A204.1 (cell line): ENCODE measurements around the gene SLC25A51.
"Not testable (repeated sequence)": the region's sequence is repeated elsewhere in the genome, so short reads cannot be mapped to it uniquely, and the experiment has no call there.

Experiments used
- FAIRE-seq: peaks from 2 replicates; lab custom pipeline; 2012; peaks lifted over from hg19 to GRCh38; lab: Jason Lieb, UNC

Gene SLC25A51

DNA sequence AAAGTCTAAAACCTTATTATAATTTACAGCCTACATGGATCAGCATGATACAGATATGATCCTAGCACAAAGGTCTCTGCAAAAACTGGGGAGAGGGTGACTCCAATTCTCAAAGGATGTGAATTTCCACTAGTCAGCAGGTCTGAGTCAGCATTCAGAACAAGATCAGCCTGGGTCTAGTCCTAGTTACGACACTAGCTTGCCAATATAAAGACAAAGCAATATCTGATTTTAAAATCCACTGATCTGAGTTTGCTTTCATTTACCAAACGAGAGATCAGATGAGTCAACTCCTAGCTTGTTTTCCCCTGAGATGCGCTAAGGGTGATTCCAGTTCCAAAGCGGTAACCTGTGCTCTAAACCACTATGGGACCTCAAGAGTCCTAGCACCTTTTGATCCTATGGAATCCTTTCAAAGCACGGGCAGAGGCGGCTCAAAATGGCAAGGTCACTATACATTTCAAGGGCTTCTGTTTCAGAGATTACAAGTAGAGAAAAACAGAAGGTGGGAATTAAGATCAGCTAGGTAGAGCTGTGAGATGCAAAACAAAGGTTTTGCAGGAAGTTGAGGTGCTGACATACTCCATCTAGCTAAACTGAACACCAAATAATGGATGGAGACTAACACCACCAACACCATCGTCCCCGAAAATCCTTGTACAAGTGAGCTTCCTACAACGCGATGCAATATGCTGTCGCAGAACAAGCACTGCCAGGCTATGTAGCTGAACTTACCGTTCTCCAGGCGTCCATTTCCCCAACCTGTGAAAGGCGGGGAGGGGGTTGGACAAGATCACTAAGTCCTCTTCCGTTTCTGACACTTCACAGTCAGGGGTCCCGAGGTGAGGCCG, 906 bp downstream of the SLC25A51 start:
- FAIRE-seq: no peak

GRCh38 chr9:37902131-37902530, 1.8 kb downstream of the SLC25A51 start:
- no peak for FAIRE-seq

DNA sequence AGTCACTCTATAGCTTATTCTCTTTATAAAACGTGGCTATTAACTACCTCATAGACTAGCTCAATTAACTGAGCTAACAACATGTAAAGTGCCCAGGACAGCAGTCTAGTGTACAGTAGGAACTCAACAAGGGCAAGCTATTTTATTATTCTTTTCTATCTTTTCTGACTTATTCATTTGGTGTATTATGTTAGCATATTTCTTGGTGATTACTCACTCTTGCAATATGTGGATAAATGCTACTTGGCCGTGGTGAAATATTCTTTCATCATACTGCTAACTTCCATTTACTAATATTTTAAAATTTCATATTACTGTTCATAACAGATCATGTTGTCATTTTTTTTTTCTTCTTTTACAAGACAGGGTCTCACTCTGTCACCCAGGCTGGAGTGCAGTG, 4.9 kb downstream of the SLC25A51 start:
- FAIRE-seq: no peak

GRCh38 chr9:37897665-37898064, 6.3 kb downstream of the SLC25A51 start:
- no peak for FAIRE-seq

DNA sequence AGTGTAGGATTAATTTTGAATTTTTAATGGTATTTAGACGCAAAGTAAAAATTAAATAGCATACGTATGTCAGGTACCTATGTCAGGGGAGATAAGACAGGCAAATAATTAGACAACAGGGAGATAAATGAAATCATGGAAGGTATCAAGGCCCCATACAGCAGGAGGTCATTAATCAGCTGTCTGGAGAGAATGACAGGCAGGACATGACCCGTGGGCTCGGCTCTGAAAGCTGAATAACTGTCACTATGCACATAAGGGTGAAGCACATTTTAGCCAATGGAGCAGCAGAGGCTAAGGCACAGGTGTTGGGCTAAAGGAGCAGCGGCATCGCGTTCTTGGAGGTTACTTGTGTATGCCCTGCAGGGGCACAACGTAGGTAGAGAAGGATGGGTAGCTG, 11.9 kb downstream of the SLC25A51 start:
- no peak for FAIRE-seq

DNA sequence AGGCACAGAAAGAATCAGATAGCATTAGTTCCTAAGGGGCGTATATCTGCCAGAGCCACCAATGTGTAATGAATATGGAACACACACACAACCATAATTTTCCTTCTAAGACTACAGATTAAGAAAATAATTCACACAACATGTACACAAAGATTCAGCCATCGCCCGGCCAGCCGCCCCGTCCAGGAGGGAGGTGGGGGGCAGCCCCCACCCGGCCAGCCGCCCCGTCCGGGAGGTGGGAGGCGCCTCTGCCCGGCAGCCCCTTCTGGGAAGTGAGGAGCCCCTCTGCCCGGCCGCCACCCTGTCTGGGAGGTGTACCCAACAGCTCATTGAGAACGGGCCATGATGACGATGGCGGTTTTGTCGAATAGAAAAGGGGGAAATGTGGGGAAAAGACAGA, 12.9 kb downstream of the SLC25A51 start:
- FAIRE-seq: not testable (repeated sequence)

- FAIRE-seq: no peak
These were observed 14.4 kb downstream of the SLC25A51 start for GRCh38 chr9:37889536-37889935.

DNA sequence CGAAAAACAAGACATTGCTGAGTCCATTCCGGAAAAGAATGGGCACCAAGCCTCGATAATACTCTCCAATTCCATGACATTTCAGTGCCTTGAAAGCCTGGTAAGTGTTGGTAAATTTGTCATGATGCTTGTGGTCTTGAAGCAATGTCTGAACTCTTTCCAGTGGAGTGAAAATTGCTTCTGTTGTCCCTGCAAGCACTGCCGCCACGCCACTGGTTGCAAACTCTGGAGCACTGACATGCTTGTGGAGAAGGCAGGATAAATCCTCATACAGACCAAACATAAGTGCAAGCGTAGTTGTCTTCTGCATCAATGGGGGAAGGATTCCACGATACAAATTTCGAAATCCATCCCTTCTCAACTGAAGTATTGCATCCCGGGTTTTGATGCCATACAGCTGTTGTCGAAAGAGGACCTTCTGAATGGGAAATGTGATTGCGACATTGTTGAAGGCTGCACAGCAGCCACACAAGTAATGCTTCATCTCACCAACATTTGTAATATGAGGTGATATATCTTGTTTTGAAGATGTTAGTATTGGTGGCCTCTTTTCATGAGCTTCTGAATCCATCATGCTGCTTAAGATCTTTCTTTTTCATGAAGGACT, 15.8 kb downstream of the SLC25A51 start:
- FAIRE-seq: not testable (repeated sequence)

DNA sequence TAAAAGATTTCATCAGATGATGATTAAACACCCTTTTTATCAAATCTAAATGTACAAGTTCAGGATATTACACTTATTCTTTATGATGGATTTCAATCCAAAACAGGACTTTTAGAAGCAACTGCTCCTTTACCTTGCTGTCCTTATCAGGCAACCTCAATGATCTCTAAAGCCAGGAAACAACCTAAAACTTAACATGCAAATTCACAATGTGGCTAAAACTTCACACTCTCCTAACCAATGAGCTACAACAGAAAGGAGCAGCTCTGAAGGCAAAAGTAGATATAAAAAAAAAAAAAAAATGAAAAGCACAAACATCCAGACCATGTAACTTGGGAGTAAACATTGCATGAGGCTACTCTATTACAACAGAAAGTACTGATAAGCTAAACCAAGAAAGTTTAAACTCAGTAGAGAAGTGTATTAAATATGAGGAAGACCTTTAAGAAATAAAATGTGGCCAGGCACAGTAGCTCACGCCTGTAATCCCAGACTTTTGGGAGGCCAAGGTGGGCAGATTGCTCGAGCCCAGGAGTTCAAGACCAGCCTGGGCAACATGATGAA, 22.9 kb downstream of the SLC25A51 start:
- FAIRE-seq: no peak

DNA sequence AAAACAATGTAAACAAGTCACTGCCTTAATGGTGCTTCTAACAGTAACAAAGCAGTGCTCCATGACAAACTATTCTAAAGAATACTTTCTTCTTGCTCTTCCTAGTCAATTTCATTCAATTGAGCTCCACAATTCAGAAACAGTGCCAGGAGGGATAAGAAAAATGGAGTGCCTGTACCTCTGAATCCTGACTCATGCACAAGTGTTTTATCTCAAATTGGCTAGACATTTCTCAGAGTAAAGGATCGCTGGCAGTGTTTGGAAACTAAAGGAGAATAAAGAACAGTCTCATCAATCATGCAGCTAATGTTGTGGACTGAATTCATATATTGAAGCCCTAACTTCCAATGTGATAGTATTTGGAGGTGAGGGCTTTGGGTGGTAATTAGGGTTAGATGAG, 27.6 kb downstream of the SLC25A51 start:
- no peak for FAIRE-seq

- no peak for FAIRE-seq
These were observed 30.0 kb downstream of the SLC25A51 start for GRCh38 chr9:37873955-37874354.

GRCh38 chr9:37870799-37871176, 33.1 kb downstream of the SLC25A51 start:
- FAIRE-seq: no peak

- FAIRE-seq: no peak
These were observed 33.7 kb downstream of the SLC25A51 start for GRCh38 chr9:37870081-37870798.

- no peak for FAIRE-seq
These were observed 41.4 kb downstream of the SLC25A51 start for GRCh38 chr9:37862530-37862929.

GRCh38 chr9:37859043-37859442, 44.9 kb downstream of the SLC25A51 start:
- FAIRE-seq: no peak

DNA sequence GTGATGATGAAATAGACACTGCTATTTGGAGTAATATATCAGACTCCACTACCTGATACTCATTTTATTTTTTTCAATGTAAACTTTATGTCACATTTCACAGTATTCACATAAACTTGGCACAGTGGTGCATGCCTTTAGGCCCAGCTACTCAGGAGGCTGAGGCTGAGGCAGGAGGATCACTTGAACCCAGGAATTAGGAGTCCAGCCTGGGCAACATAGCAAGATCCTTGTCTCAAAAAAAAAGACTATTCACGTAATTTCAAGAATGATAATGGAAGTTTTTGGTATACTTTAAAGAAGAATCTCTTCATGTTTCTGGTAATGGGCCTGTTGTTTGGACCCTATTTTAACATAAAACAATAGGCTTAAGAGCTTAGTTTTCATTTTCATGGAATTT, 47.4 kb downstream of the SLC25A51 start:
- FAIRE-seq: no peak

DNA sequence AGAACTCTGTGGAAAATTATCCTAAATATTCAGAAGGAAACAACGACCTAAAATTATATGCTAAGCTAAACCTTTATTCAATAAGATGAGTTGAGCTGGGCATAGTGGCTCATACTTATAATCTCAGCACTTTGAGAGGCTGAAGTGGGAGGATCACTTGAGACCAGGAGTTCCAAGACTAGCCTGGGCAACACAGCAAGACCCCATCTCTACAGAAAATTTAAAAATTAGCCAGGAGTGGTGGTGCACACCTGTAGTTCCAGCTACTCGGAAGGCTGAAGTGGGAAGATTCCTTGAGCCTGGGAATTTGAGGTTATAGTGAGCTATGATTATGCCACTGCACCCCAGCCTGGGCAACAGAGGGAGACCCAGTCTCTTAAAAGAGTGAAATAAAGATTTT, 51.7 kb downstream of the SLC25A51 start:
- FAIRE-seq: no peak

DNA sequence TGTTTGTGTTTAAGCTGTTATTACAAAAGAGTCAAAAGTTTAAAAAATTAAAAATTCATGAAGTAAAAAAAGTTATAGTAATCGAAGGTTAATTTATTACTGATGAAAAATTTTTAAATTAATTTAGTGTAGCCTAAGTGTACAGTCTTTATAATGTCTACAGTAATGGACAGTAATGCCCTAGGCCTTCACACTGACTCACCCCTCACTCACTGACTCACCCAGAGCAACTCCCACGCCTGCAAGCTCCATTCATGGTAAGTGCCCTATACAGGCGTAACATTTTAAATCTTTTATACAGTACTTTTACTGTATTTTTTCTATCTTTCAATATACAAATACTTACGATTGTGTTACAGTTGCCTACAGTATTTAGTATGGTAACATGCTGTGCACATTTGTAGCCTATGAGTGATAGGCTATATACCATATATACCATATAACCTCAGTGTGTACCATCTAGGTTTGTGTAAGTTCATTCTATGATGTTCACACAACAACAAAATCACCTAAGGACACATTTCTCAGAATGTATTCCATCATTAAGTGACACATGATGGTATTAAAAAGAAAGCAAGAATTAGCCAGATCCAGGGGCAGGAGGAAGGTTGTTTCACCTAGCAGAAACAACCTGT, 63.2 kb downstream of the SLC25A51 start:
- FAIRE-seq: peak; percentile 86

DNA sequence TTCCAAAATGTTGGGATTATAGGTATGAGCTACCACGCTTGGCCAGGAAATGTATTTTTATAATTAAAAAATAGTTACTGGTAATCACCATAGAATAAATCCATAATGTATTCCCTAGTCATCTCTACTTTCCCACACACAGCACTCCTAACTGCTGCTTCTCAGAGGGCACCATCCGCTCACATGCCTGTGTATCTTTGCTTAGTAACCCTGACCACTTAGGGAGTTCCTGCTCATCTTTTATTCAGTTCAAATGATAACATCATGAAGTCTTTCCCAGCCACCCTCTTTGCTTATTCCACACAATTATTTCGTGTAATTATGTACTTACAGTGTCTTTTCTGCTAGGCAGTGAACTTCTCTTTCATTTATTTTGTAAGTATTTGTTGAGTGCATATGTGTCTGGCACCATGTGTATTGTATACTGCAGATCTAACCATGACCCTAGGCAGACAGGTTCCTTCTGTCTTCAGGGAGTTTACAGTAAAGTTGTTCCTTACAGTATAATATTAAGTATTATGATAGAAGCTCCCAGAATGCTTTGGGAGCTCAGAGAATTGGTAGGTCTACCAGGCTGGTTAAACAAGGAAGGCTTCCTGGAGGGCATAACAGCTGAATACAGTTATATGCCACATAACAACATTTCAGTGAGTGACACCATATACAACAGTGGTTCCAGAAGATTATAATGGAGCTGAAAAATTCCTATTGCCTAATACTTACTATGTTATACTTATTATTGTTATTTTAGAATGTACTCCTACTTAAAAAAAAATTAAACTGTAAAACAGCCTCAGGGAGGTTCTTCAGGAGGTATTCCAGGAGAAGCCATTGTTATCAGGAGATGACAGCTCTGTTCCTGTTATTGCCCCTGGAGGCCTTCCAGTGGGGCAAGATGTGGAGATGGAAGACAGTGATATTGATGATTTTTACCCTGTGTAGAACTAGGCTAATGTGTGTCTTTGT, 64.1 kb downstream of the SLC25A51 start:
- no peak for FAIRE-seq
